H1 (cell line): Measurements from ENCODE around the gene EPHB3. TPM values are rescaled to one million over a fixed set of nuclear protein-coding genes. Genes with fewer than 3 reads are reported as not detected.
A peak's percentile ranks its signal among the peaks of the same experiment; 100 is the strongest.

Source experiments
- CTCF ChIA-PET: fragments of 300-600 bp; sonication (Branson Sonifier 250); formaldehyde crosslinking; loops from one replicate; lab custom pipeline; 2021; ENCODE audit not compliant: partially characterized antibody; lab: Charles Lee
- POLR2A ChIA-PET: fragments of 300-600 bp; sonication (Branson Sonifier 250); formaldehyde crosslinking; loops from one replicate; lab custom pipeline; 2021; ENCODE audit warnings: inconsistent platforms; ENCODE audit not compliant: partially characterized antibody; lab: Charles Lee
- DNase-seq, 2 experiments: peaks; one replicate each; pipeline versions ENCODE4 v3.0.0 to v3.0.0-alpha.2; 2010 to 2022; ENCODE audit warnings: low spot score in 2 of 2, low read depth in 1 of 2, mixed read lengths in 1 of 2
- FAIRE-seq: peaks from 2 replicates; lab custom pipeline; 2011; peaks lifted over from hg19 to GRCh38; lab: Jason Lieb, UNC
- H2AFZ ChIP-seq: 2 replicates; pipeline ENCODE4 v1.8.1; 2012; ENCODE audit warnings: low read length, inconsistent platforms
- H2AK5ac ChIP-seq: 2 replicates; pipeline ENCODE4 v1.6.1; 2013; ENCODE audit warnings: low read depth, low read length
- H2BK120ac ChIP-seq: replicated peaks from 2 replicates; pipeline ENCODE3; 2013; ENCODE audit warnings: low read depth, low read length, inconsistent platforms
- H2BK12ac ChIP-seq: 2 replicates; pipeline ENCODE4 v1.6.1; 2013; ENCODE audit warnings: low read depth, low read length
- H2BK15ac ChIP-seq: 2 replicates; pipeline ENCODE4 v1.6.1; 2013; ENCODE audit warnings: low read length
- H2BK20ac ChIP-seq: 2 replicates; pipeline ENCODE4 v1.6.1; 2013; ENCODE audit warnings: low read length
- H2BK5ac ChIP-seq: 2 replicates; pipeline ENCODE4 v1.6.1; 2013; ENCODE audit warnings: low read depth, low read length
- H3K14ac ChIP-seq: 2 replicates; pipeline ENCODE4 v1.6.1; 2013; ENCODE audit warnings: inconsistent platforms; ENCODE audit not compliant: insufficient read length
- H3K18ac ChIP-seq: 2 replicates; pipeline ENCODE4 v1.6.1; 2013; ENCODE audit warnings: low read length; ENCODE audit errors: extremely low read depth
- H3K23ac ChIP-seq: 2 replicates; pipeline ENCODE4 v1.6.1; 2013; ENCODE audit warnings: inconsistent platforms; ENCODE audit not compliant: insufficient read length
- H3K23me2 ChIP-seq: 2 replicates; pipeline ENCODE4 v1.6.1; 2013; ENCODE audit warnings: low read depth, low read length
- H3K27ac ChIP-seq: 2 replicates; pipeline ENCODE4 v1.6.1; 2011; ENCODE audit warnings: low read depth, low read length, inconsistent platforms
- H3K27me3 ChIP-seq, 4 experiments: replicated peaks in 1 of 4; 1 replicate in 1 of 4; 2 replicates in 3 of 4; pipeline versions ENCODE4 v1.6.1 to v1.8.1; 2011 to 2013; ENCODE audit warnings: low read length in 3 of 4, mild to moderate bottlenecking in 3 of 4, inconsistent platforms in 2 of 4, mixed read lengths in 2 of 4, moderate library complexity in 1 of 4; ENCODE audit not compliant: control insufficient read depth in 3 of 4, insufficient read depth in 3 of 4; ENCODE audit errors: extremely low read depth in 1 of 4
- H3K36me3 ChIP-seq, 4 experiments: 2 replicates each; pipeline versions ENCODE4 v1.6.1 to v1.8.1; 2011 to 2013; ENCODE audit warnings: mild to moderate bottlenecking in 4 of 4, low read length in 3 of 4, moderate library complexity in 2 of 4, control low read depth in 1 of 4, inconsistent platforms in 1 of 4; ENCODE audit not compliant: insufficient read depth in 4 of 4, control insufficient read depth in 2 of 4
- H3K4ac ChIP-seq: replicated peaks from 2 replicates; pipeline ENCODE3; 2013; ENCODE audit warnings: low read length, low read depth, mixed read lengths, inconsistent platforms; ENCODE audit not compliant: insufficient read length
- H3K4me1 ChIP-seq, 4 experiments: replicated peaks in 1 of 4; 1 replicate in 1 of 4; 2 replicates in 3 of 4; pipeline versions ENCODE4 v1.6.1 to v1.8.1; 2011 to 2013; ENCODE audit warnings: low read length in 3 of 4, inconsistent platforms in 2 of 4, mixed read lengths in 1 of 4; ENCODE audit not compliant: insufficient read depth in 4 of 4, control insufficient read depth in 3 of 4
- H3K4me2 ChIP-seq, 2 experiments: 2 replicates each; pipeline versions ENCODE4 v1.6.1 to v1.8.1; 2011 to 2013; ENCODE audit warnings: low read depth in 2 of 2, low read length in 2 of 2, control low read depth in 1 of 2, inconsistent platforms in 1 of 2, mild to moderate bottlenecking in 1 of 2; ENCODE audit not compliant: insufficient read depth in 1 of 2
- H3K4me3 ChIP-seq, 4 experiments: fragments of 200-600, 300-600 bp in 1 of 4; sonication (generic), shearing (Covaris generic), sonication (Bioruptor Twin) in 1 of 4; 2 replicates each; pipeline versions ENCODE4 v1.5.1 to v1.8.1; 2011 to 2016; ENCODE audit warnings: low read length in 4 of 4, low read depth in 3 of 4, control low read depth in 2 of 4, inconsistent platforms in 2 of 4, mild to moderate bottlenecking in 2 of 4, mixed read lengths in 1 of 4, moderate library complexity in 1 of 4; ENCODE audit not compliant: insufficient read depth in 2 of 4; ENCODE audit errors: extremely low read depth in 1 of 4
- H3K56ac ChIP-seq: replicated peaks from 2 replicates; pipeline ENCODE3; 2013; ENCODE audit warnings: low read depth, mild to moderate bottlenecking, mixed read lengths, low read length, inconsistent platforms; ENCODE audit not compliant: insufficient read length
- H3K79me1 ChIP-seq: 2 replicates; pipeline ENCODE4 v1.6.1; 2013; ENCODE audit warnings: low read depth, low read length, control low read depth
- H3K79me2 ChIP-seq, 2 experiments: 2 replicates each; pipeline versions ENCODE4 v1.6.1 to v1.8.1; 2012 to 2013; ENCODE audit warnings: low read length in 2 of 2, mild to moderate bottlenecking in 2 of 2, inconsistent platforms in 1 of 2; ENCODE audit not compliant: insufficient read depth in 2 of 2, control insufficient read depth in 1 of 2
- H3K9ac ChIP-seq, 4 experiments: replicated peaks in 1 of 4; 1 replicate in 1 of 4; 2 replicates in 3 of 4; pipeline versions ENCODE4 v1.6.1 to v1.8.1; 2011 to 2013; ENCODE audit warnings: low read depth in 3 of 4, low read length in 3 of 4, control low read depth in 2 of 4, mild to moderate bottlenecking in 2 of 4, moderate library complexity in 2 of 4, inconsistent platforms in 1 of 4; ENCODE audit errors: extremely low read depth in 1 of 4
- H3K9me3 ChIP-seq, 2 experiments: 2 replicates each; pipeline versions ENCODE4 v1.6.1 to v1.8.1; 2012 to 2013; ENCODE audit warnings: mild to moderate bottlenecking in 2 of 2, moderate library complexity in 2 of 2, control low read depth in 1 of 2, inconsistent platforms in 1 of 2, low read depth in 1 of 2, low read length in 1 of 2, mixed read lengths in 1 of 2; ENCODE audit not compliant: insufficient read depth in 2 of 2
- H4K20me1 ChIP-seq, 2 experiments: replicated peaks in 1 of 2; 2 replicates each; pipeline versions ENCODE3 to v1.8.1; 2011 to 2013; ENCODE audit warnings: inconsistent platforms in 2 of 2, low read length in 2 of 2, mild to moderate bottlenecking in 1 of 2; ENCODE audit not compliant: insufficient read depth in 2 of 2, control insufficient read depth in 1 of 2
- H4K5ac ChIP-seq: 2 replicates; pipeline ENCODE4 v1.6.1; 2013; ENCODE audit warnings: low read length, low read depth, mixed read lengths, inconsistent platforms; ENCODE audit not compliant: insufficient read length
- H4K8ac ChIP-seq: 2 replicates; pipeline ENCODE4 v1.8.0; 2013; ENCODE audit warnings: mild to moderate bottlenecking, moderate library complexity, low read length, inconsistent platforms; ENCODE audit not compliant: insufficient read depth; ENCODE audit errors: extremely low read depth
- H4K91ac ChIP-seq: replicated peaks from 2 replicates; pipeline ENCODE3; 2013; ENCODE audit warnings: low read length, mixed read lengths, inconsistent platforms; ENCODE audit not compliant: insufficient read length
- EZH2 ChIP-seq: fragments of 200-600 bp; sonication (generic); IDR thresholded peaks from 2 replicates; pipeline ENCODE4 v1.7.1; 2012; ENCODE audit warnings: low read depth, mild to moderate bottlenecking, moderate library complexity, low read length, inconsistent platforms; ENCODE audit not compliant: severe bottlenecking
- WGBS, 2 experiments: shearing (Covaris generic) in 1 of 2; methylation state at CpG; one replicate each; pipeline versions ENCODE4 v1.1.6 to v1.1.7; 2013 to 2015; ENCODE audit warnings: low lambda C conversion rate in 2 of 2, mixed read lengths in 2 of 2, inconsistent platforms in 1 of 2, low coverage in 1 of 2, missing lambda C conversion rate in 1 of 2; ENCODE audit not compliant: insufficient replicate concordance in 2 of 2, insufficient coverage in 1 of 2, insufficient read length in 1 of 2; ENCODE audit errors: extremely low coverage in 1 of 2, missing lambda C conversion rate in 1 of 2; 5-methylcytosine and 5-hydroxymethylcytosine counted together
- polyA plus RNA-seq, 7 experiments: library from polyadenylated mRNA; depleted of rRNA in 3 of 7; stranded (reverse) in 5 of 7; unstranded in 2 of 7; fragments of >200 nt in 5 of 7; fragments of 200-250 nt in 2 of 7; gene quantifications; 1 replicate in 5 of 7; 2 replicates in 1 of 7; 4 replicates in 1 of 7; pipeline versions ENCODE4 v1.2.1 to v1.2.3, GENCODE V29; 2011 to 2013; ENCODE audit warnings: missing spikeins in 2 of 7, mixed read lengths in 2 of 7
- total RNA-seq: library from RNA; stranded (reverse); fragmentation: NEBNext Ultra II Directional; extraction: Animal tissue kit (Norgen Biotek cat#: 25700); gene quantifications from 2 replicates; pipeline ENCODE4 v1.2.1, GENCODE V29; 2021

The EPHB3 gene
- total and polyA plus RNA-seq, 2 of the 8 experiments (the other 6 are each of a cell fraction or from before 2014, with no cell fraction given) = 0.41 to 0.91 TPM

DNA sequence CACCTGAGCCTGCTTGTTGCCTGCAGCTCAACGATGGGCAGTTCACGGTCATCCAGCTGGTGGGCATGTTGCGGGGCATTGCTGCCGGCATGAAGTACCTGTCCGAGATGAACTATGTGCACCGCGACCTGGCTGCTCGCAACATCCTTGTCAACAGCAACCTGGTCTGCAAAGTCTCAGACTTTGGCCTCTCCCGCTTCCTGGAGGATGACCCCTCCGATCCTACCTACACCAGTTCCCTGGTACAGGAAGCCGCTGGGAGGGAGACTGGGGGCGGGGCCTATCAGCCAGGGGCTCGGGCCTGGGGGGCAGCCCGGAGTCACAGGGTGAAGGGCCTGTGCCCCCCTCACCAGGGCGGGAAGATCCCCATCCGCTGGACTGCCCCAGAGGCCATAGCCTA is 18.8 kb downstream of the EPHB3 start:
- Histone ChIP-seq H3K27me3 (peaks cover 8 to 43% (median 38%) of the 10 kb centered on the region in 4 experiments), H2AFZ (no peak overlapping the region), H4K91ac (peak overlapping the region; percentile 38), H3K18ac (no peak overlapping the region), H3K79me2 (no peaks in the 10 kb centered on the region), H3K9me3 (no peaks in the 10 kb centered on the region), H4K20me1 (no peaks in the 10 kb centered on the region), H2BK20ac (no peak overlapping the region), H3K9ac (no peak overlapping the region), H3K4me2 (no peak overlapping the region), H3K4ac (no peak overlapping the region), H2AK5ac (no peak overlapping the region), H3K23me2 (peaks cover 17% of the 10 kb centered on the region), H3K14ac (no peak overlapping the region), H4K8ac (no peak overlapping the region), H2BK15ac (0 out of 2 replicates have a peak overlapping the region, but pooled peaks have one; percentile 53), H3K23ac (no peak overlapping the region), H2BK5ac (no peak overlapping the region), H2BK12ac (peak overlapping the region; percentile 80; the same call in 1 of the 2 replicates), H3K36me3 (no peaks in the 10 kb centered on the region), H3K4me3 (no peak overlapping the region), H2BK120ac (no peak overlapping the region), H3K79me1 (no peaks in the 10 kb centered on the region; the same call in 1 of the 2 replicates), H4K5ac (no peak overlapping the region), H3K56ac (no peak overlapping the region), H3K4me1 (peaks cover 0 to 31% (median 24%) of the 10 kb centered on the region in 4 experiments; a peak in 6 of 7 replicates), H3K27ac (no peak overlapping the region)
- no peak for FAIRE-seq
- DNase-seq = no peak
- WGBS, 2 experiments = 94% methylated on average over 8 of the region's 16 CpGs; no CpG with 5 or more reads in 1 of the 2 experiments
- no peak for TF ChIP-seq EZH2
- CTCF ChIA-PET = interaction anchor here (0.7 to 5.9 kb wide), 8 partner anchors 10 to 176 kb away, joined by 3 to 51 read pairs (median 3); no protein-coding TSS in a partner anchor
- POLR2A ChIA-PET = interaction anchor here (1.2 to 6.5 kb wide), 2 partner anchors 12 to 17 kb away, joined by 3 to 46 read pairs; partner anchors contain the start of gene EPHB3
